ENCODE results near the gene FHOD3. TPM values are rescaled to one million over a fixed set of nuclear protein-coding genes. Genes with fewer than 3 reads are reported as not detected.

Gene FHOD3
- total and polyA plus RNA-seq, 2 of the 13 experiments (the other 11 are each of a cell fraction or from before 2014, with no cell fraction given), result 0.07 TPM; not detected in 1

DNA sequence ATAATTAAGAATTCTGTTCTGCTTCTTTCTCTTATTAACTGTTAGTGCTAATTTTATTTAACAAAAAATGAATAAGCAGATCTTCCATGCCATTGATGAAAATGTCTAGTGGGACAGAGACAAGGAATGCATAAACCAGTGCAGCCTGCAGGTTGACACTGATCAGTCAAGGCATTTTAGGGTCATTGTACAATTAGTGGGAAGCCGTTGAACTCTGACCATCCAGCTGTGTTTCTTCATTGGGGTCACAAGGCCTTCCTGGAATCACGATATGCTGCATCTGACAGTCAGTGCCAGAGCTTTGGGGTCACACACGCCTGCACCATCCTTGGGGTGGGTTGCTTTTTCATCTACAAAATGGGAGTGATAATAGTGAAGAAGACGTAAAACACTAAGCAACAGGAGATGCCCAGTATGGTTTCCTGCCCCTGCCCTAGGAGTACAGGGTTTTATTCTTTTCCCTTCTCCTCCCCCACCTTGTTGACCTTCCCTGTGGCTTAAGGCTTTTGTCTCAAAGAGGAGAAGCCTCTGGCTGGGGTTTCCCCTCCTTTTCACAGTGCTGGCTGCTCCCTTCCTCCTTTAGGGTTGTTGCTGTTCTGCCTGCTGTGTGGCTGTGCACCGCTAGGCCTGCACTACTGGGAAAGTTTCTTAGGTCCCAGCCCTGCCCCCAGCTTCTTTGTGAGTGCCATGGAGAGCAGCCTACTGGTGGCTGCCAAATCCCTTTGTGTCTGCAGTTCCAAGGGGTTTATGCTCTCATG is 285.7 kb downstream of the FHOD3 start:
- Histone ChIP-seq H3K4me3 (replicated peaks in 1 of 3; ENCODE audit: insufficient read depth in 1 of 3, low read depth in 2 of 3, low read length in 3 of 3) (no peak overlapping the region), H3K79me2 (ENCODE audit: insufficient read depth, low read length) (no peaks in the 10 kb centered on the region), H3K36me3 (replicated peaks in 1 of 2; ENCODE audit: control insufficient read depth in 1 of 2, insufficient read depth in 2 of 2, low read length in 2 of 2) (no peaks in the 10 kb centered on the region), H3K9me3 (ENCODE audit: low read length) (no peaks in the 10 kb centered on the region), H4K20me1 (ENCODE audit: insufficient read depth, low read length) (no peaks in the 10 kb centered on the region), H3K27ac (ENCODE audit: extremely low read length, insufficient read depth, low read length) (no peak overlapping the region), H3K9ac (ENCODE audit: insufficient read depth, low read depth, low read length) (no peak overlapping the region), H3K4me1 (ENCODE audit: insufficient read depth, low read length) (no peaks in the 10 kb centered on the region), H3K27me3 (ENCODE audit: control insufficient read depth in 1 of 2, insufficient read depth in 2 of 2, low read length in 2 of 2) (no peaks in the 10 kb centered on the region; a peak in 1 of 5 replicates), H3K4me2 (ENCODE audit: low read depth, low read length) (no peak overlapping the region), H2AFZ (ENCODE audit: low read length) (no peak overlapping the region)
- in situ Hi-C loops (cut with HindIII; ENCODE audit: extremely low pct_ligation_motif_present, low pct_unique_long_range_greater_than_20kb) (no loop called here), intact Hi-C loops (cut with micrococcal nuclease; ENCODE audit: unreplicated experiment) (no loop called here)
- no peak for TF ChIP-seq GATAD1 (CRISPR knock-in tag; IDR thresholded peaks at IDR 0.05)
- no peak for TF ChIP-seq LCORL (IDR thresholded peaks at IDR 0.05)
- TF ChIP-seq LCORL (CRISPR knock-in tag; IDR thresholded peaks at IDR 0.05), result no peak
- BruUV-seq (replicated peaks), result no TSS peak
- CTCF ChIA-PET (ENCODE audit: low intra/inter-chr PET ratio, low total read pairs), result no interaction called here
- ATAC-seq, result no peak; the same call in 2 of the 3 replicates
- POLR2A ChIA-PET, result no interaction called here
- DNase-seq (ENCODE audit: low spot score), result no peak
- no peak for FAIRE-seq
- 19% methylated on average over 5 of the region's 5 CpGs for WGBS (ENCODE audit: low lambda C conversion rate)

GRCh38 chr18:36589857-36590543 is 292.5 kb downstream of the FHOD3 start:
- no peaks in the 10 kb centered on the region for H3K36me3 ChIP-seq (replicated peaks in 1 of 2; ENCODE audit: control insufficient read depth in 1 of 2, insufficient read depth in 2 of 2, low read length in 2 of 2)
- no peaks in the 10 kb centered on the region for H4K20me1 ChIP-seq (ENCODE audit: insufficient read depth, low read length)
- no peak overlapping the region for H3K4me2 ChIP-seq (ENCODE audit: low read depth, low read length)
- H3K27me3 ChIP-seq (ENCODE audit: control insufficient read depth in 1 of 2, insufficient read depth in 2 of 2, low read length in 2 of 2), result peaks cover 0 to 13% of the 10 kb centered on the region in 2 experiments; a peak in 2 of 5 replicates
- no peak overlapping the region for H3K27ac ChIP-seq (ENCODE audit: extremely low read length, insufficient read depth, low read length)
- no TSS peak for BruUV-seq (replicated peaks)
- WGBS (ENCODE audit: low lambda C conversion rate), result 10% methylated on average over 8 of the region's 10 CpGs
- no peaks in the 10 kb centered on the region for H3K9me3 ChIP-seq (ENCODE audit: low read length)
- in situ Hi-C loops (cut with HindIII; ENCODE audit: extremely low pct_ligation_motif_present, low pct_unique_long_range_greater_than_20kb) (no loop called here), intact Hi-C loops (cut with micrococcal nuclease; ENCODE audit: unreplicated experiment) (no loop called here)
- H3K4me3 ChIP-seq (replicated peaks in 1 of 3; ENCODE audit: insufficient read depth in 1 of 3, low read depth in 2 of 3, low read length in 3 of 3), result no peak overlapping the region
- H3K79me2 ChIP-seq (ENCODE audit: insufficient read depth, low read length), result no peaks in the 10 kb centered on the region
- no peak overlapping the region for H2AFZ ChIP-seq (ENCODE audit: low read length)
- FAIRE-seq, result no peak
- CTCF ChIA-PET (ENCODE audit: low intra/inter-chr PET ratio, low total read pairs), result no interaction called here
- no peaks in the 10 kb centered on the region for H3K4me1 ChIP-seq (ENCODE audit: insufficient read depth, low read length)
- POLR2A ChIA-PET, result no interaction called here
- no peak for ATAC-seq
- H3K9ac ChIP-seq (ENCODE audit: insufficient read depth, low read depth, low read length), result no peak overlapping the region
- DNase-seq (ENCODE audit: low spot score), result no peak
- no peak for TF ChIP-seq KDM6A (CRISPR knock-in tag; IDR thresholded peaks at IDR 0.05; ENCODE audit: low read depth)
- TF ChIP-seq MATR3 (CRISPR knock-in tag; IDR thresholded peaks at IDR 0.05), result no peak
- no peak for TF ChIP-seq SMARCC2 (IDR thresholded peaks at IDR 0.05)
- TF ChIP-seq DPF2 (CRISPR knock-in tag; IDR thresholded peaks at IDR 0.05; ENCODE audit: borderline replicate concordance, low read depth), result no peak
- TF ChIP-seq ZNF263 (CRISPR knock-in tag; IDR thresholded peaks at IDR 0.05), result no peak
- no peak for TF ChIP-seq RXRA (CRISPR knock-in tag; IDR thresholded peaks at IDR 0.05)
- no peak for TF ChIP-seq ATF7 (IDR thresholded peaks at IDR 0.05)
- no peak for TF ChIP-seq ATF7 (CRISPR knock-in tag; IDR thresholded peaks at IDR 0.05)
- TF ChIP-seq PITX1 (CRISPR knock-in tag; IDR thresholded peaks at IDR 0.05), result no peak
- TF ChIP-seq ZNF124 (CRISPR knock-in tag; IDR thresholded peaks at IDR 0.05), result no peak
- TF ChIP-seq KLF9 (CRISPR knock-in tag; IDR thresholded peaks at IDR 0.05; ENCODE audit: low read depth), result no peak
- no peak for TF ChIP-seq ELF3 (CRISPR knock-in tag; IDR thresholded peaks at IDR 0.05)
- TF ChIP-seq, protein P1, sequence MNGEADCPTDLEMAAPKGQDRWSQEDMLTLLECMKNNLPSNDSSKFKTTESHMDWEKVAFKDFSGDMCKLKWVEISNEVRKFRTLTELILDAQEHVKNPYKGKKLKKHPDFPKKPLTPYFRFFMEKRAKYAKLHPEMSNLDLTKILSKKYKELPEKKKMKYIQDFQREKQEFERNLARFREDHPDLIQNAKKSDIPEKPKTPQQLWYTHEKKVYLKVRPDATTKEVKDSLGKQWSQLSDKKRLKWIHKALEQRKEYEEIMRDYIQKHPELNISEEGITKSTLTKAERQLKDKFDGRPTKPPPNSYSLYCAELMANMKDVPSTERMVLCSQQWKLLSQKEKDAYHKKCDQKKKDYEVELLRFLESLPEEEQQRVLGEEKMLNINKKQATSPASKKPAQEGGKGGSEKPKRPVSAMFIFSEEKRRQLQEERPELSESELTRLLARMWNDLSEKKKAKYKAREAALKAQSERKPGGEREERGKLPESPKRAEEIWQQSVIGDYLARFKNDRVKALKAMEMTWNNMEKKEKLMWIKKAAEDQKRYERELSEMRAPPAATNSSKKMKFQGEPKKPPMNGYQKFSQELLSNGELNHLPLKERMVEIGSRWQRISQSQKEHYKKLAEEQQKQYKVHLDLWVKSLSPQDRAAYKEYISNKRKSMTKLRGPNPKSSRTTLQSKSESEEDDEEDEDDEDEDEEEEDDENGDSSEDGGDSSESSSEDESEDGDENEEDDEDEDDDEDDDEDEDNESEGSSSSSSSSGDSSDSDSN (CRISPR knock-in tag; IDR thresholded peaks at IDR 0.05), result no peak
- TF ChIP-seq DR1 (CRISPR knock-in tag; IDR thresholded peaks at IDR 0.05), result no peak
- TF ChIP-seq ZFY (CRISPR knock-in tag; IDR thresholded peaks at IDR 0.05), result no peak
- TF ChIP-seq HMG20B (CRISPR knock-in tag; conservative IDR thresholded peaks at IDR 0.05), result no peak

Data from HepG2 (cell line).